GM12873 (cell line): ENCODE data around the gene PRKCE.

Source experiments
- CTCF ChIP-seq: IDR thresholded peaks from 2 replicates; pipeline ENCODE4 v1.5.1; 2012; ENCODE audit warnings: low read depth, mild to moderate bottlenecking, moderate library complexity, low read length, control low read depth; ENCODE audit not compliant: insufficient read depth; ENCODE audit errors: missing control alignments

The PRKCE gene

GRCh38 chr2:45905632-45905958 lies 254.1 kb downstream of the PRKCE start:
- no peak for TF ChIP-seq CTCF

GRCh38 chr2:45907592-45907991 lies 256.1 kb downstream of the PRKCE start:
- TF ChIP-seq CTCF = no peak

- no peak for TF ChIP-seq CTCF
These were observed 257.1 kb downstream of the PRKCE start for GRCh38 chr2:45908316-45909170.

- TF ChIP-seq CTCF = no peak
These were observed 257.7 kb downstream of the PRKCE start for GRCh38 chr2:45909171-45909565.

- TF ChIP-seq CTCF = no peak
These were observed 258.3 kb downstream of the PRKCE start for GRCh38 chr2:45909677-45910191.

- TF ChIP-seq CTCF = no peak
These were observed 259.1 kb downstream of the PRKCE start for GRCh38 chr2:45910473-45911060.

- TF ChIP-seq CTCF = no peak
These were observed 260.1 kb downstream of the PRKCE start for GRCh38 chr2:45911538-45911937.
